Astrocyte (in vitro differentiated cells and primary cell): ENCODE data around the gene PAK2. TPM values are rescaled to one million over a fixed set of nuclear protein-coding genes. Genes with fewer than 3 reads are reported as not detected.

Experiments used
- DNase-seq: peaks from one replicate; pipeline ENCODE4 v3.0.0-alpha.2; 2010; ENCODE audit warnings: low read depth
- FAIRE-seq: peaks from 2 replicates; lab custom pipeline; 2011; peaks lifted over from hg19 to GRCh38; lab: Jason Lieb, UNC
- H2AFZ ChIP-seq: 2 replicates; pipeline ENCODE4 v1.6.0; 2012; ENCODE audit warnings: low read depth, low read length, inconsistent platforms
- H3K27ac ChIP-seq: 2 replicates; pipeline ENCODE4 v1.5.1; 2011; ENCODE audit warnings: low read depth, low read length, inconsistent platforms
- H3K27me3 ChIP-seq: 2 replicates; pipeline ENCODE4 v1.6.0; 2011; ENCODE audit warnings: low read length, inconsistent platforms; ENCODE audit not compliant: insufficient read depth
- H3K36me3 ChIP-seq: 2 replicates; pipeline ENCODE4 v1.5.1; 2011; ENCODE audit warnings: low read length, inconsistent platforms; ENCODE audit not compliant: insufficient read depth
- H3K4me1 ChIP-seq: 2 replicates; pipeline ENCODE4 v1.5.1; 2011; ENCODE audit warnings: low read length, inconsistent platforms; ENCODE audit not compliant: insufficient read depth
- H3K4me2 ChIP-seq: 2 replicates; pipeline ENCODE4 v1.6.0; 2012; ENCODE audit warnings: low read length, inconsistent platforms
- H3K4me3 ChIP-seq: 2 replicates; pipeline ENCODE4 v1.5.1; 2011; ENCODE audit warnings: low read depth, mild to moderate bottlenecking, low read length, inconsistent platforms; ENCODE audit not compliant: insufficient read depth
- H3K79me2 ChIP-seq: 2 replicates; pipeline ENCODE4 v1.6.0; 2012; ENCODE audit warnings: mild to moderate bottlenecking, low read length, inconsistent platforms; ENCODE audit not compliant: insufficient read depth
- H3K9ac ChIP-seq: 2 replicates; pipeline ENCODE4 v1.6.0; 2012; ENCODE audit warnings: mild to moderate bottlenecking, low read length, inconsistent platforms
- H3K9me3 ChIP-seq: 2 replicates; pipeline ENCODE4 v1.5.1; 2012; ENCODE audit warnings: low read depth, mild to moderate bottlenecking, low read length, inconsistent platforms; ENCODE audit not compliant: insufficient read depth
- H4K20me1 ChIP-seq: 2 replicates; pipeline ENCODE4 v1.6.0; 2012; ENCODE audit warnings: low read length, inconsistent platforms; ENCODE audit not compliant: insufficient read depth
- H3K27ac Mint-ChIP-seq: one replicate; pipeline ENCODE4 v1.8.0; 2021; ENCODE audit warnings: mild to moderate bottlenecking, mixed read lengths; ENCODE audit not compliant: unreplicated experiment
- H3K27me3 Mint-ChIP-seq: one replicate; pipeline ENCODE4 v1.8.0; 2021; ENCODE audit warnings: low read depth, mixed read lengths; ENCODE audit not compliant: unreplicated experiment
- H3K36me3 Mint-ChIP-seq: one replicate; pipeline ENCODE4 v1.8.0; 2021; ENCODE audit warnings: low read depth, mixed read lengths; ENCODE audit not compliant: unreplicated experiment
- H3K4me1 Mint-ChIP-seq: one replicate; pipeline ENCODE4 v1.8.0; 2021; ENCODE audit warnings: low read depth, mixed read lengths; ENCODE audit not compliant: unreplicated experiment
- H3K4me3 Mint-ChIP-seq: one replicate; pipeline ENCODE4 v1.8.0; 2021; ENCODE audit warnings: mild to moderate bottlenecking, moderate library complexity, mixed read lengths; ENCODE audit not compliant: unreplicated experiment
- H3K9me3 Mint-ChIP-seq: one replicate; pipeline ENCODE4 v1.8.0; 2021; ENCODE audit warnings: mild to moderate bottlenecking, mixed read lengths; ENCODE audit not compliant: unreplicated experiment
- EZH2 ChIP-seq: IDR thresholded peaks from 2 replicates; pipeline ENCODE4 v1.6.1; 2012; ENCODE audit warnings: mild to moderate bottlenecking, low read length, inconsistent platforms; ENCODE audit not compliant: insufficient read depth
- total RNA-seq: library from RNA; stranded (reverse); gene quantifications from 2 replicates; pipeline ENCODE4 v1.2.1, GENCODE V29; 2021
- TF ChIP-seq, protein P1 (sequence below): IDR thresholded peaks from 2 replicates; pipeline ENCODE4 v1.5.1; 2011; ENCODE audit warnings: low read depth, mild to moderate bottlenecking, inconsistent platforms, low read length, moderate library complexity; ENCODE audit not compliant: insufficient read depth

The PAK2 gene
- total RNA-seq, 1 donor from 2014 or later: 124 TPM

DNA sequence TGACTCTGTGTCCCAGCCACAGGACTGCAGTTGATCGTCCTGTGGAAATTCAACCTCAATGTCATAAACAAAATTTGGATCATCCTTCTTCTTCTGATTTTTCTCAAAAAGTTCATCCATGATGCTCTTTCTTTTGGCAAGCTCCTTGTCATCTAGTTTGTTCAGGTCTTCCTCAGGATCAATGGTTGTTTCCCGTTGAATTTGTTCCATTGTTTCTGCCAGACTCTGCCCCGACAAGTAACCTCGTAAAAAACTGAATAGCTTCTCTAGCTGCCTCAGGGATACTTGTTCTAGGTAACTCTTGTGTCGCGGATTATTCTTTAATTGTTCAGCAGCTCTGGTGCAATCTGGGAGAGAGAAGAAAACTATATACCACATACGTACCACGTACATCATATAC is 32.1 kb upstream of the PAK2 start:
- Mint-ChIP-seq H3K36me3 (no peaks in the 10 kb centered on the region), H3K27ac (no peak overlapping the region)
- DNase-seq: no peak

DNA sequence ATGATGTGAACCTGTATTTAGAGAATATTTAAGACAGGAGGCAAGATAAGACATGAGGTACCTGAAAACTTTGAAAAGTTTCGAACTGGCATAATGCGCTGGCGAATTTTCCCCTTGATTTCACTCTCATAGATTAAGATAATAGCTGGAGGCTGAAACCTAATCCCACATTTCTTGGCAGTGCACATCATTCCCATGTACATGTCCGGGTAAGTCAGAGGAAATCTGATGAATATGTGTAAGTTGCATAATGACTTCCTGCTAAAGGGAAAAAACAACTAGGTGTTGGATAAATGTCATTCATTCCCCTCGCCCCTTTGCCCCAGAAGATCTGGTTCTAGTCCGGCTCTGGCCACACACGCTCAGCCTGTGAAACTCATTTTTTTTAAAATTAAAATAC is 31.2 kb upstream of the PAK2 start:
- no peak overlapping the region for H3K4me3 Mint-ChIP-seq
- H3K9me3 ChIP-seq: no peaks in the 10 kb centered on the region
- no peaks in the 10 kb centered on the region for H3K4me1 Mint-ChIP-seq
- H3K4me3 ChIP-seq: no peak overlapping the region
- H3K36me3 ChIP-seq: no peaks in the 10 kb centered on the region
- TF ChIP-seq, protein P1, sequence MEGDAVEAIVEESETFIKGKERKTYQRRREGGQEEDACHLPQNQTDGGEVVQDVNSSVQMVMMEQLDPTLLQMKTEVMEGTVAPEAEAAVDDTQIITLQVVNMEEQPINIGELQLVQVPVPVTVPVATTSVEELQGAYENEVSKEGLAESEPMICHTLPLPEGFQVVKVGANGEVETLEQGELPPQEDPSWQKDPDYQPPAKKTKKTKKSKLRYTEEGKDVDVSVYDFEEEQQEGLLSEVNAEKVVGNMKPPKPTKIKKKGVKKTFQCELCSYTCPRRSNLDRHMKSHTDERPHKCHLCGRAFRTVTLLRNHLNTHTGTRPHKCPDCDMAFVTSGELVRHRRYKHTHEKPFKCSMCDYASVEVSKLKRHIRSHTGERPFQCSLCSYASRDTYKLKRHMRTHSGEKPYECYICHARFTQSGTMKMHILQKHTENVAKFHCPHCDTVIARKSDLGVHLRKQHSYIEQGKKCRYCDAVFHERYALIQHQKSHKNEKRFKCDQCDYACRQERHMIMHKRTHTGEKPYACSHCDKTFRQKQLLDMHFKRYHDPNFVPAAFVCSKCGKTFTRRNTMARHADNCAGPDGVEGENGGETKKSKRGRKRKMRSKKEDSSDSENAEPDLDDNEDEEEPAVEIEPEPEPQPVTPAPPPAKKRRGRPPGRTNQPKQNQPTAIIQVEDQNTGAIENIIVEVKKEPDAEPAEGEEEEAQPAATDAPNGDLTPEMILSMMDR: no peak
- no peak for TF ChIP-seq EZH2
- no peak overlapping the region for H3K27ac Mint-ChIP-seq
- no peak overlapping the region for H3K27ac ChIP-seq
- H4K20me1 ChIP-seq: no peaks in the 10 kb centered on the region
- FAIRE-seq: no peak
- no peaks in the 10 kb centered on the region for H3K79me2 ChIP-seq
- H3K4me2 ChIP-seq: no peak overlapping the region
- H3K9me3 Mint-ChIP-seq: no peaks in the 10 kb centered on the region
- H3K36me3 Mint-ChIP-seq: no peaks in the 10 kb centered on the region
- no peak for DNase-seq
- no peaks in the 10 kb centered on the region for H3K27me3 Mint-ChIP-seq
- H3K9ac ChIP-seq: no peak overlapping the region
- no peak overlapping the region for H2AFZ ChIP-seq
- H3K4me1 ChIP-seq: peaks cover 11% of the 10 kb centered on the region
- H3K27me3 ChIP-seq: no peaks in the 10 kb centered on the region

More for the DNA sequence above, 32.1 kb upstream of the PAK2 start:
- Mint-ChIP-seq H3K9me3 (no peaks in the 10 kb centered on the region), H3K4me3 (no peak overlapping the region), H3K27me3 (no peaks in the 10 kb centered on the region), H3K4me1 (no peaks in the 10 kb centered on the region)
- H4K20me1 ChIP-seq: no peaks in the 10 kb centered on the region
- peaks cover 5% of the 10 kb centered on the region for H3K4me1 ChIP-seq
- no peaks in the 10 kb centered on the region for H3K27me3 ChIP-seq
- no peak overlapping the region for H3K4me3 ChIP-seq
- no peak for TF ChIP-seq EZH2
- TF ChIP-seq, protein P1: no peak
- no peaks in the 10 kb centered on the region for H3K79me2 ChIP-seq
- no peak overlapping the region for H2AFZ ChIP-seq
- no peak overlapping the region for H3K4me2 ChIP-seq
- H3K9me3 ChIP-seq: no peaks in the 10 kb centered on the region
- no peak for FAIRE-seq
- no peak overlapping the region for H3K9ac ChIP-seq
- H3K27ac ChIP-seq: no peak overlapping the region
- no peaks in the 10 kb centered on the region for H3K36me3 ChIP-seq

DNA sequence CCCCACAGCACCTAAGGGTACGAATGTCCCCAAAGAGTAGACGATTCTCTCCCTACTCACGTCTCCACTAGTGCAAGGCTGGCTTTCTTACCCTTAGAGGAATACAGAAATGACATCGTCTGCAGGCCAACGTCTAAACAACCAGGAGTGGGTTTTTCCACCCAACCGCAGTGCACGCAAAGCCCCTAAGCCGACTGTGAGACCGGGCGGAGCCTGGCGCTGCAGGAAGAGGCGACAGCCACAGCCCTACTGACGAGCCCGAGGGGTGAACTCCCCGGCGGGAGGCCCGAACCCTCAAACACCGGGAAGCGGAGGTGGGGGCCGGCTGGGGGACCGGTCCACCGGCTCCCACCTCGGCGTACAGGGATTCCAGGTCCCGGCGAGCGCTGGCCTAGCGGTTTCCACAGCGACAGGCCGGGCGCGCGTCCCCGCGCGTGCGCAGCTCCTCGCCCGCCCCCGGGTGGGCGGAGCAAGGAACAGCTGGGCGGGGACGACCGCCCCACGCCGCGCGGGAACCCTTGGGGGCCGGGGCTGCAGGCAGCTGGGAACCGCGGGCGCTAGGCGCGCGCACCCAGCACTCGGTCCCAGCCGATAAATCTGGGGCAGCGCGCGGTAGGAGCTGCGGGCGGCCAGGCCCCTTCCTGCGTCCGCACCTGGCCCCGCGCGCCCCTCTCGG is 27.7 kb upstream of the PAK2 start, which contains the start of the genes CEP19 and PIGX:
CEP19 (minus strand) TSS at position 413 of the 676 bp plus-strand sequence. CDS start 3,593 bp downstream, outside the sequence.
PIGX (plus strand) TSS at position 540 of the 676 bp plus-strand sequence.
- Mint-ChIP-seq H3K27me3 (no peaks in the 10 kb centered on the region), H3K9me3 (no peaks in the 10 kb centered on the region), H3K4me1 (no peaks in the 10 kb centered on the region), H3K4me3 (peak within 1 kb of the TSS; percentile 97), H3K27ac (peak within 1 kb of the TSS; percentile 38), H3K36me3 (no peaks in the 10 kb centered on the region)
- Histone ChIP-seq H3K9ac (peak within 1 kb of the TSS; percentile 82), H3K79me2 (peaks cover 5% of the 10 kb centered on the region), H3K4me2 (peak within 1 kb of the TSS; percentile 90), H3K36me3 (no peaks in the 10 kb centered on the region), H3K27me3 (no peaks in the 10 kb centered on the region), H3K27ac (peak within 1 kb of the TSS; percentile 89), H3K4me1 (peaks cover 11% of the 10 kb centered on the region), H3K9me3 (no peaks in the 10 kb centered on the region), H4K20me1 (no peaks in the 10 kb centered on the region), H3K4me3 (peak within 1 kb of the TSS; percentile 90), H2AFZ (peak within 1 kb of the TSS; percentile 82)
- FAIRE-seq (no peak), DNase-seq (peak; percentile 66)
- TF ChIP-seq EZH2: no peak
- TF ChIP-seq, protein P1: no peak
